K562 (cell line): ENCODE measurements around the gene HCN1.

ENCODE experiments used
- FOSL1 ChIP-seq: fragments of 200-800 bp; sonication (Bioruptor generic); conservative IDR thresholded peaks from 2 replicates; pipeline ENCODE4 v1.6.1; 2016; ENCODE audit warnings: missing genetic modification characterization, missing compliant biosample characterization
- HMGXB4 ChIP-seq: sonication (generic); formaldehyde crosslinking; IDR thresholded peaks from 2 replicates; pipeline ENCODE4 v1.8.1; 2023; ENCODE audit warnings: mild to moderate bottlenecking, missing genetic modification reagents
- ZBTB49 ChIP-seq: sonication (generic); formaldehyde crosslinking; IDR thresholded peaks from 2 replicates; pipeline ENCODE4 v1.8.0; 2022; ENCODE audit warnings: missing genetic modification reagents, mild to moderate bottlenecking, borderline replicate concordance
- TF ChIP-seq, protein P1 (sequence below), 3 experiments: IDR thresholded peaks in 2 of 3; conservative IDR thresholded peaks in 1 of 3; 2 replicates each; pipeline ENCODE4 v1.5.1; 2011 to 2012; ENCODE audit warnings: low read length in 3 of 3, mild to moderate bottlenecking in 3 of 3, control low read depth in 2 of 3, improper control_type of control experiment in 1 of 3, inconsistent platforms in 1 of 3, low read depth in 1 of 3, mixed read lengths in 1 of 3, moderate library complexity in 1 of 3; ENCODE audit not compliant: insufficient read depth in 2 of 3

GRCh38 chr5:45694255-45694814 lies 1.8 kb downstream of the HCN1 start:
- TF ChIP-seq, protein P1, sequence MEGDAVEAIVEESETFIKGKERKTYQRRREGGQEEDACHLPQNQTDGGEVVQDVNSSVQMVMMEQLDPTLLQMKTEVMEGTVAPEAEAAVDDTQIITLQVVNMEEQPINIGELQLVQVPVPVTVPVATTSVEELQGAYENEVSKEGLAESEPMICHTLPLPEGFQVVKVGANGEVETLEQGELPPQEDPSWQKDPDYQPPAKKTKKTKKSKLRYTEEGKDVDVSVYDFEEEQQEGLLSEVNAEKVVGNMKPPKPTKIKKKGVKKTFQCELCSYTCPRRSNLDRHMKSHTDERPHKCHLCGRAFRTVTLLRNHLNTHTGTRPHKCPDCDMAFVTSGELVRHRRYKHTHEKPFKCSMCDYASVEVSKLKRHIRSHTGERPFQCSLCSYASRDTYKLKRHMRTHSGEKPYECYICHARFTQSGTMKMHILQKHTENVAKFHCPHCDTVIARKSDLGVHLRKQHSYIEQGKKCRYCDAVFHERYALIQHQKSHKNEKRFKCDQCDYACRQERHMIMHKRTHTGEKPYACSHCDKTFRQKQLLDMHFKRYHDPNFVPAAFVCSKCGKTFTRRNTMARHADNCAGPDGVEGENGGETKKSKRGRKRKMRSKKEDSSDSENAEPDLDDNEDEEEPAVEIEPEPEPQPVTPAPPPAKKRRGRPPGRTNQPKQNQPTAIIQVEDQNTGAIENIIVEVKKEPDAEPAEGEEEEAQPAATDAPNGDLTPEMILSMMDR (IDR thresholded peaks at IDR 0.05 in 2 of 3, conservative IDR thresholded peaks at IDR 0.05 in 1 of 3; ENCODE audit: insufficient read depth in 2 of 3, low read depth in 1 of 3, low read length in 3 of 3): no peak
- TF ChIP-seq ZBTB49 (CRISPR knock-in tag) (no peak), HMGXB4 (CRISPR knock-in tag) (no peak), FOSL1 (tag) (no peak)
